ENCODE measurements around the gene C3orf20.

The C3orf20 gene

DNA sequence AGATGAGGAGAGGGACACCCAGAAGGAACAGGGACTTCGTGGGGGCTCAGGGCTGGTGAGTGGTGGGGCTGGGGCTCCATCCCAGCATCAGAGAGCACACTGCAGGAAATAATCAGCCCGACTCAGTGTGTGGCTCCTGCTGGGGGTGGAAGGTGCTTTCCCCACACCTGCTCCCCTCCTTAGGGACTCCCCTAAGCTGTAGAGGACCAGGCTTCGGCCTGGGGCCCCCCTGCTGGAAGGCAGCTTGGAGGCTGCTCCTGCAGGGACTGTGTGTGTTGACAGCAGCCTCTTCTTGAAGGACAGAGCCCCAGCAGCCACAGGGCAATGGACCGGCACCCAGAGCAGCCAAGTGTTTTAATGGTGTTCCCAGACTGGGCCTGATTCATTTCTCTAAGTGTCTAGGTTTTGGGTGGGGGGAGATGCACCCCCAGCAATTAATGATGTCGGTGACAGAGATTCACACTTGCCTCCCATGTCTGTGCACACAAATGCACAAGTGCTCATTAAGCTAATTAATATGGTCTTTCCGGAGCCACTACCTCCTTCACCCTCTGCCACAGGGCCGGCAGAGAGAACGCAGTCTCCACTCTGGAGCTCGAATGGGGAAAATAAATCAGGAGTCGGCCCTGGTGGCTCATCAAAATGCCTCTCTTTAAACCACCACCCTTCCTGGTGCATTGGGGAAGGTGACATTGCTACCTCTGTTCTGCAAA lies 126.9 kb downstream of the C3orf20 start:
- H3K36me3 ChIP-seq (ENCODE audit: control insufficient read depth, insufficient read depth, low read length) = no peaks in the 10 kb centered on the region
- H3K4me1 ChIP-seq (ENCODE audit: control insufficient read depth, insufficient read depth, low read length) = no peaks in the 10 kb centered on the region
- no peak overlapping the region for H3K4me3 ChIP-seq (ENCODE audit: insufficient read depth, low read depth, low read length)
- H3K27me3 ChIP-seq (ENCODE audit: control insufficient read depth, insufficient read depth, low read length, poor library complexity, severe bottlenecking) = no peaks in the 10 kb centered on the region
- H3K27ac ChIP-seq (ENCODE audit: insufficient read depth, low read depth, low read length, poor library complexity, severe bottlenecking) = no peak overlapping the region
- no peaks in the 10 kb centered on the region for H3K9me3 ChIP-seq (ENCODE audit: control insufficient read depth, low read length)
- WGBS, 2 experiments = 77 to 78% methylated on average over 10 of the region's 10 CpGs

DNA sequence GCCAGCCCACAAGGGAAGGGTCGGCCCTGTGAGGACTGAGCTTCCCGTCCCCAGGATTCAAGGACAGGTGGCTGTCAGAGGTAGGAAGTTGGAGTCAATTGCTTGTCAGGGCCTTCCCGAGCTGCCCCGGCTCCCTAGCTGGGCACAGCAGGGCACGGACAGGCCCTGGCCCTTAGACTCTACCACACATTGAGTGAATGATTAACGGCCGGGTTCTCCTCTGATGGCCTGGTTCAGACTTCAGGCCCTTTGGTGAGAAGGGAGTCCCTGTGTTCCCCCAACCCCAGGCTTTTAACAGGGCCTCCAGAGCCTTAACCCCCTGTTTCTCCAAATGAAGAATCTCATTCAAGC lies 127.4 kb downstream of the C3orf20 start:
- 82 to 88% methylated on average over 7 of the region's 7 CpGs for WGBS, 2 experiments
- no peaks in the 10 kb centered on the region for H3K9me3 ChIP-seq (ENCODE audit: control insufficient read depth, low read length)
- peaks cover under 1% of the 10 kb centered on the region for H3K27me3 ChIP-seq (ENCODE audit: control insufficient read depth, insufficient read depth, low read length, poor library complexity, severe bottlenecking)

DNA sequence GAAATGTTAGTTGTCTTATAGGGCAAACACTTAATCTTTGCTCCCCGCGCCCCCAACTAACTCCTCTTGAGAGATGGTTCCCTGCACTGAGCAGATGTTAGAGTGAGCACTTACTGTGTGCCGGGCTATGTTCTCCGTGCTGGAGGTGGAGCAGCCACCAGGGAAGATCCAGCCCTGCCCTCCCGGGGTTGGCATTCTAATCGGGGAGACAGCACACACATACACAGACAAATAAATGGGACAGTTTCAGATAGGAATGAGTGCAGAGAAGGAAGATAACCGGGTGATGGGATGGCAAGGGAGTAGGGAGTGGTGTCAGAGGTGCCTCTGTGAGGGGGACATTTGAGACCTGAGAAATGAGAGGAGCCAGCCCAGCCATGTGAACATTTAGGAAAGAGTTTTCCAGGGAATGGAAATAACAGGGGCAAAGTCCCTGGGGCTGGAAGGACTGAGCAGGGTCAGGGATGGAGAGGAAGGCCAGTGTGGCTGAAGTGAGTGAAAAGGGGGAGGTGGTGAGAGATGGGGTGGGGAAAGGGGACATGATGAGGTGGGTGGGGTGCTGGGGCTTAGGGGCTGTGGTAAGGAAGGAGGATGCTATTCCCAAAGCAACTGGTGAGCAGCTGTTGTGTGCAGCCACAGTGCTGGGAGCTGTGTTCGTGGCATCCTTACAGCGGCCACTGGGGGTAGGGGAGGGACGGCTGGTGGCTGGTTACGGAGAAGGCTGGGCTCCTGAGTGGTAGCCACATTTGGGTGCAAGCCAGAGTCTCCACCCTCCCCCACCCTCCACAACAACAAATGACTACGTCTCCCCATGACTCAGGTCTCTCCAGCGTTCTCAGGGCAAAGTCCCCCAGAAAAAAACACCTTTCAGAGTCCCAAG lies 128.4 kb downstream of the C3orf20 start:
- H3K9me3 ChIP-seq (ENCODE audit: control insufficient read depth, low read length) = no peaks in the 10 kb centered on the region
- no peak overlapping the region for H3K27ac ChIP-seq (ENCODE audit: insufficient read depth, low read depth, low read length, poor library complexity, severe bottlenecking)
- peaks cover 10% of the 10 kb centered on the region for H3K27me3 ChIP-seq (ENCODE audit: control insufficient read depth, insufficient read depth, low read length, poor library complexity, severe bottlenecking)
- 83 to 87% methylated on average over 11 to 13 of the region's 13 CpGs for WGBS, 2 experiments
- H3K4me1 ChIP-seq (ENCODE audit: control insufficient read depth, insufficient read depth, low read length) = no peaks in the 10 kb centered on the region
- no peak overlapping the region for H3K4me3 ChIP-seq (ENCODE audit: insufficient read depth, low read depth, low read length)
- H3K36me3 ChIP-seq (ENCODE audit: control insufficient read depth, insufficient read depth, low read length) = no peaks in the 10 kb centered on the region

More for the DNA sequence above, 127.4 kb downstream of the C3orf20 start:
- no peaks in the 10 kb centered on the region for H3K4me1 ChIP-seq (ENCODE audit: control insufficient read depth, insufficient read depth, low read length)
- no peak overlapping the region for H3K4me3 ChIP-seq (ENCODE audit: insufficient read depth, low read depth, low read length)
- H3K27ac ChIP-seq (ENCODE audit: insufficient read depth, low read depth, low read length, poor library complexity, severe bottlenecking) = no peak overlapping the region
- no peaks in the 10 kb centered on the region for H3K36me3 ChIP-seq (ENCODE audit: control insufficient read depth, insufficient read depth, low read length)

DNA sequence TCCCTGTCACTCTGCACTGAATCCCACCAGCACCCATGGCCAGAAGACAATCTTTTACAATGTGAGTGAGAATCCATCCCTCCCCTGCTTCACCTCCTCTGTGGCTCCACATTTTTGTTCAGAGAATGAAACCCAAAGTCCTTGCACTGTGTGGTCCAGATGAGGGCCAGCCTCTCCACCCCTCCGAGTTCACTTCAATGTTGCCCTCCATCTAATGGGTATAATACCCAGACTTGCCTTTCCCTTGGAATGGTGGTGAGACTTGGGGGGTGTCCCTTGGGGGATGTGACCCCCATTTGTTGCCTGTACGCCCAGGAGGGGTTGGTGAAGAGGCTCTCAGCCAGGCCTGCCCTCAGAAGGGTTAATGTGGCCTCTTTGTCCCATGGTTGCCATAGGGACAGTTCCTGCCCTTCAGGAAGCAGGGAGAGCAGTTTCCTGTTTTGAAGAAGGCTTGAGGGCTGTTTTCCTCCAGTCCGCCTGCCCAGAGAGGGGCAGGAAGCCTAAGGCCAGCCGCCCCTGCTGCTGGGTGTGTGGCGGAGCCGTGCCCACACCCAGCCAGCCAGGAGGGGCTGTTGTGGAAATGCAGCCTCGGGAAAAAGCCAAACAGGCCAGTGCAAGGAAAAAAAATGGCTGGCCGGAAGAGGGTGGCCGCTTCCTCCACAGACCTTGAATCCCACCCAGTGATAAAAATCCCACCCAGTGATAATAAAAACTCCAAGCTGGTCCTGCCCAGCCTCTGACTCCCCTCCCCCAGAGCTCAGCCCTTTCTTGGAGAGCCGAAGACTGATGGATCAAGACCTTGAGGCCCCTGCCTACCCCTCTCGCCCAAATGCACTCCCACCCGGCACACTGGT lies 129.3 kb downstream of the C3orf20 start:
- Histone ChIP-seq H3K36me3 (ENCODE audit: control insufficient read depth, insufficient read depth, low read length) (no peaks in the 10 kb centered on the region), H3K4me1 (ENCODE audit: control insufficient read depth, insufficient read depth, low read length) (no peaks in the 10 kb centered on the region), H3K9me3 (ENCODE audit: control insufficient read depth, low read length) (no peaks in the 10 kb centered on the region), H3K4me3 (ENCODE audit: insufficient read depth, low read depth, low read length) (no peak overlapping the region), H3K27me3 (ENCODE audit: control insufficient read depth, insufficient read depth, low read length, poor library complexity, severe bottlenecking) (peaks cover 19% of the 10 kb centered on the region), H3K27ac (ENCODE audit: insufficient read depth, low read depth, low read length, poor library complexity, severe bottlenecking) (no peak overlapping the region)
- 83 to 84% methylated on average over 12 of the region's 12 CpGs for WGBS, 2 experiments

DNA sequence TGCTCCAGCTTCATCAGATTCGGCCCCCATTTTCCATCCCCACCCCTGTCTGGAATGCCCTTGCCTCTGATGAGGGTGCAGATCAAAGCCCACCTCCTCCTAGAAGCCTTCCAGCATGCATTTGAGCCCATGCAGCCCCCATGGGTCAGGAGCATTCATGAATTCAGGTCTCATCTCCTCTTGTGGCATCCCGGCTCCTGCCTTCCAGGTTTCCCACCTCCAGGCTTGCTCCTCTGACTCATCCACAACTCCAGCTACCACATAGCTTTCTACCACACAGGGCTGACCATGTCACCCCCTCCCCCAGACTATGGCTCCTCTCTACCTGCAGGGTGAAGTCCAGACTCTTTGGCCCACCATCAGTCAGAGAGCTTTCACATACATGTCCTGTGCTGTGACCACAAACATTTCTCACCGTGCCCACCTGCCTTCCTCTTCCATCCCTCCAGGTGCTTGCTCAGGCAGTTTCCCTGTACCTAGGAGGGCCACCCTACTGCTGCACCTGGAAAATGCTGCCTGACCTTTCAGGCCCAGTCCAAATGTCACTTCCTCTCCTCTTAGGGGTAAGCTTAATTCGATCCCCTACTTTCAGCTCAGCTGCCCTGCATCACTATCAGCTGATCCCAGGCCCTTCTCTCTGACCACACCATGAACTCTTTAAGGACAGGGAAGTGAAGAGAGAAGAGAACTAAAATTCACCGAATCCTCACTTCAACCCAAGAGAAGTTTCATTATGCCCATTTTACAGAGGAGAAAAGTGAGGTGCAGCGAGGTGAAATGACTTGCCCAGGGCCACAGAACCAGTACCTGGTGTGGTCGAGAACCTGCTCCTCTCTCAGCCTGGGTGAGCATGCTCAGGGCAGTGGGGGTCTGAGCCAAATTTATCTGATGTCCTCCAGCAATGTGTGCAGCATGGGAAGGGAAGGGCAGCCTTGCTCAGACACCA lies 130.2 kb downstream of the C3orf20 start:
- WGBS, 2 experiments = 77 to 79% methylated on average over 7 of the region's 7 CpGs
- Histone ChIP-seq H3K36me3 (ENCODE audit: control insufficient read depth, insufficient read depth, low read length) (no peaks in the 10 kb centered on the region), H3K27me3 (ENCODE audit: control insufficient read depth, insufficient read depth, low read length, poor library complexity, severe bottlenecking) (peaks cover 28% of the 10 kb centered on the region), H3K27ac (ENCODE audit: insufficient read depth, low read depth, low read length, poor library complexity, severe bottlenecking) (no peak overlapping the region), H3K4me1 (ENCODE audit: control insufficient read depth, insufficient read depth, low read length) (no peaks in the 10 kb centered on the region), H3K9me3 (ENCODE audit: control insufficient read depth, low read length) (no peaks in the 10 kb centered on the region), H3K4me3 (ENCODE audit: insufficient read depth, low read depth, low read length) (no peak overlapping the region)

DNA sequence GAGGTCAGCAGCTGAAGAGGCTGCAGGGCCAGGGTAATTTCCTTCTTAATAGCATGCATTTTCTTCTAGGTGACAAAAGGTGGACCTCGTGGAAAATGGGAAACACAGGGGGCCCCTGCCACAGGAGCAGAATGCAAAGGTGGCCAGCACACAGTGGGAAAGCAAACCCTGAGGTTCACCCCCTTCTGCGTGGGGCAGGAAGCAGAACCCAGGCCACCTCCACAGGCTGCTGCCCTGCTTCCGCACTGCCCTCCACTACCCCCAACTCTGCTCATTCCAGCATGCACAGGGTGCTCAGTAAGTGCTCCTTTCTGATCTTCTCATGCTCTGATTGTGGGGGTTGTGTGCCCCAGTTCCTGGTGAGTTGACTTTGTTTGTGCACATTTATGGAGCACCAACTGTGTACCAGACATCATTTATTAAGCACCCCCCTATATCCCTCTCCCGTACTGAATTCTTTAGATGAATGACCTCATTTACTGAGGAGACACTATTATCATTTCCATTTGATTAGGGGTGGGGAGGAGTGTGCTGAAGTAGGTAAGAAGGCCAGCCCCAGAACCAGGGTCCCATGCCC lies 131.1 kb downstream of the C3orf20 start:
- Histone ChIP-seq H3K9me3 (ENCODE audit: control insufficient read depth, low read length) (no peaks in the 10 kb centered on the region), H3K4me1 (ENCODE audit: control insufficient read depth, insufficient read depth, low read length) (no peaks in the 10 kb centered on the region), H3K27me3 (ENCODE audit: control insufficient read depth, insufficient read depth, low read length, poor library complexity, severe bottlenecking) (peaks cover 37% of the 10 kb centered on the region), H3K27ac (ENCODE audit: insufficient read depth, low read depth, low read length, poor library complexity, severe bottlenecking) (no peak overlapping the region), H3K4me3 (ENCODE audit: insufficient read depth, low read depth, low read length) (no peak overlapping the region), H3K36me3 (ENCODE audit: control insufficient read depth, insufficient read depth, low read length) (no peaks in the 10 kb centered on the region)
- WGBS, 2 experiments = 66 to 75% methylated on average over 3 to 4 of the region's 4 CpGs

DNA sequence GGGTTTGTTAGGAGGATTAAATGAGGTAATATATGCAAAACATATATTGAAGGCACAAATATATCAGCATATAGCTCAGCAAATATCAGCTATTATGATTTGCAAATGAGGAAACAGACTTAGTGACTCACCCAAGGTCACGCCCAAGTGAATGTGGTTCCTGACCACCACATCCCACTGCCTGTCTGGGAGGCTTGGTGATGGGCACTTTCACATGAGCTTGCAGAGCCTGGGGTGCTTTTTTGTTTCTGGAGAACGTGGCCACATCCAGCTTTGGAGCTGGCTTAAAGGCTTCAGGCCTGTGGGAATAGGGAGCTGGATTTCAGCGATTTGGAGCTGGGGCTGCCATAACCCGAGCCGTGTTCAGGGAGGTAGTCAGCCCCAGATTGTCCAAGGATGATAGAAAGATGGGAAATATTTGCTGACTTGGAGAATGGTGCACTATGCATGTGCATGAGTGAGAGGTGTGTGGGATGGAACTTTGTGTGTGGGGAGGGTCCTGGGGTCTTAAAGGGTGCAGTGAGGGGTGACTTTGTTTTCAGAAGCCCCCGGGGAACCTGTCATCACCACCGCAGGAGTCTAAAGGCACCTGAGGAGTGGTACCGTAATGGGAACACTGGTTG lies 131.8 kb downstream of the C3orf20 start:
- no peak overlapping the region for H3K4me3 ChIP-seq (ENCODE audit: insufficient read depth, low read depth, low read length)
- no peaks in the 10 kb centered on the region for H3K4me1 ChIP-seq (ENCODE audit: control insufficient read depth, insufficient read depth, low read length)
- no peaks in the 10 kb centered on the region for H3K36me3 ChIP-seq (ENCODE audit: control insufficient read depth, insufficient read depth, low read length)
- H3K27me3 ChIP-seq (ENCODE audit: control insufficient read depth, insufficient read depth, low read length, poor library complexity, severe bottlenecking) = peaks cover 44% of the 10 kb centered on the region
- H3K9me3 ChIP-seq (ENCODE audit: control insufficient read depth, low read length) = no peaks in the 10 kb centered on the region
- 83 to 84% methylated on average over 8 of the region's 8 CpGs for WGBS, 2 experiments
- H3K27ac ChIP-seq (ENCODE audit: insufficient read depth, low read depth, low read length, poor library complexity, severe bottlenecking) = no peak overlapping the region

DNA sequence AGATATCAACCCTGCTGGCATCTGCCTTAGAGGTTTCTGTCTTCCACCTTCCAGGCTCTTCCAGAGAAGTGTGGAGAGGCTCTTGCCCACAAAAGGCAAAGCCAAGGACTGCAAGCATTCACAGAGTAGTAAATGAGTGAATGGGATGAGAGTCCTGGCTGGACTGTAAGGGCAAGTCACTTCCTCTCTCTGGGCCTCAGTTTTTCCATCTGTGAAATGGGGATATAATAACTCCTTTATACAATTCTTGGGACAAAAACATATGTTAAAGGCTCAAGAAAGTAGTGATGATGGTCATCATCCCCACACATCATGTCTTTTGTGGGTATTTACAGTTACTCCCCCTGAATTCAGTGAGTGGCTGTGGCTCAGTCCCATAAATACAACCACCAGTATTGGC lies 133.1 kb downstream of the C3orf20 start:
- Histone ChIP-seq H3K4me1 (ENCODE audit: control insufficient read depth, insufficient read depth, low read length) (no peaks in the 10 kb centered on the region), H3K27me3 (ENCODE audit: control insufficient read depth, insufficient read depth, low read length, poor library complexity, severe bottlenecking) (peaks cover 56% of the 10 kb centered on the region), H3K27ac (ENCODE audit: insufficient read depth, low read depth, low read length, poor library complexity, severe bottlenecking) (no peak overlapping the region), H3K4me3 (ENCODE audit: insufficient read depth, low read depth, low read length) (no peak overlapping the region), H3K36me3 (ENCODE audit: control insufficient read depth, insufficient read depth, low read length) (no peaks in the 10 kb centered on the region), H3K9me3 (ENCODE audit: control insufficient read depth, low read length) (no peaks in the 10 kb centered on the region)
